ENCODE data around the gene RNF212. TPM values are rescaled to one million over a fixed set of nuclear protein-coding genes. Genes with fewer than 3 reads are reported as not detected.

RNF212 gene
- total and polyA plus RNA-seq, 2 donors (not counting 3 experiments of a cell fraction or from before 2014, with no cell fraction given): 2.3 to 2.8 TPM

DNA sequence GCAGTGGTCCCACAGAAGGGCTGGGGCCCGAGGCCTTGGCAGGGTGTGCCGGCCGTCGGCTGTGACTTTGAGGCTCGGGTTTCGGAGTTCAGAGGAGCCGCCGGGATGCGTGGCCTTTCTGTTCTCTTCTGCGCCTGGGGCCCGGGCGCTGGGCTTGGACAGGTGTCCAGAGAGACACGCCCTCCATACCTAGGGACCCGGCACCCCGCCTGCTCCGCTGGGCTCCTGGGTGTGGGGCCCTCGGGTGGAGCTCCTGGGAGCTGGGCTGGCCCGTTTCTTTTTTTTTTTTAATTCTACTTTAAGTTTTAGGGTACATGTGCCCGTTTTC lies 90.7 kb downstream of the RNF212 start:
- Histone ChIP-seq H3K27me3 (ENCODE audit: control insufficient read depth in 2 of 2, insufficient read depth in 2 of 2, low read length in 2 of 2) (no peaks in the 10 kb centered on the region), H3K9ac (replicated peaks; ENCODE audit: extremely low read depth, insufficient read depth, low read length) (no peak overlapping the region), H3K27ac (ENCODE audit: insufficient read depth, low read depth, low read length) (no peak overlapping the region), H3K9me3 (replicated peaks; ENCODE audit: control insufficient read depth, insufficient read depth, low read length) (no peaks in the 10 kb centered on the region), H3K36me3 (ENCODE audit: control insufficient read depth in 2 of 2, extremely low read depth in 1 of 2, insufficient read depth in 2 of 2, low read length in 2 of 2) (peaks cover 0 to 15% of the 10 kb centered on the region in 2 experiments), H3K4me1 (ENCODE audit: control insufficient read depth, extremely low read depth, insufficient read depth, low read length) (no peaks in the 10 kb centered on the region), H3K4me3 (replicated peaks in 1 of 3; ENCODE audit: insufficient read depth in 1 of 3, low read depth in 1 of 3, low read length in 3 of 3) (no peak overlapping the region), H3K79me2 (ENCODE audit: control insufficient read depth, insufficient read depth, low read length) (no peaks in the 10 kb centered on the region), H4K20me1 (replicated peaks; ENCODE audit: control insufficient read depth, extremely low read depth, insufficient read depth, low read length) (no peaks in the 10 kb centered on the region), H3K4me2 (ENCODE audit: insufficient read depth, low read length) (no peak overlapping the region), H3K9me1 (replicated peaks; ENCODE audit: control insufficient read depth, extremely low read depth, insufficient read depth, low read length) (no peaks in the 10 kb centered on the region), H2AFZ (ENCODE audit: low read depth, low read length) (no peak overlapping the region)
- intact Hi-C loops (cut with micrococcal nuclease): no loop called here
- TF ChIP-seq FOS (IDR thresholded peaks at IDR 0.05; ENCODE audit: borderline replicate concordance, insufficient read depth, low read length) (no peak), MYC (IDR thresholded peaks at IDR 0.05; ENCODE audit: low read depth, low read length) (no peak), POLR2AphosphoS5 (IDR thresholded peaks at IDR 0.05; ENCODE audit: insufficient read depth, low read depth, low read length) (no peak), EZH2 (IDR thresholded peaks at IDR 0.05; ENCODE audit: borderline replicate concordance, low read depth, low read length, severe bottlenecking) (no peak), JUN (IDR thresholded peaks at IDR 0.05; ENCODE audit: borderline replicate concordance, insufficient read depth, insufficient read length, low read depth) (no peak), GATA2 (IDR thresholded peaks at IDR 0.05; ENCODE audit: insufficient read depth, insufficient read length, low read depth, low read length) (no peak), POLR2A (IDR thresholded peaks at IDR 0.05; ENCODE audit: low read depth, low read length) (no peak)
- TF ChIP-seq, protein P1, sequence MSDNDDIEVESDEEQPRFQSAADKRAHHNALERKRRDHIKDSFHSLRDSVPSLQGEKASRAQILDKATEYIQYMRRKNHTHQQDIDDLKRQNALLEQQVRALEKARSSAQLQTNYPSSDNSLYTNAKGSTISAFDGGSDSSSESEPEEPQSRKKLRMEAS (IDR thresholded peaks at IDR 0.05; ENCODE audit: insufficient read depth, insufficient read length): no peak
- TF ChIP-seq, protein P2, sequence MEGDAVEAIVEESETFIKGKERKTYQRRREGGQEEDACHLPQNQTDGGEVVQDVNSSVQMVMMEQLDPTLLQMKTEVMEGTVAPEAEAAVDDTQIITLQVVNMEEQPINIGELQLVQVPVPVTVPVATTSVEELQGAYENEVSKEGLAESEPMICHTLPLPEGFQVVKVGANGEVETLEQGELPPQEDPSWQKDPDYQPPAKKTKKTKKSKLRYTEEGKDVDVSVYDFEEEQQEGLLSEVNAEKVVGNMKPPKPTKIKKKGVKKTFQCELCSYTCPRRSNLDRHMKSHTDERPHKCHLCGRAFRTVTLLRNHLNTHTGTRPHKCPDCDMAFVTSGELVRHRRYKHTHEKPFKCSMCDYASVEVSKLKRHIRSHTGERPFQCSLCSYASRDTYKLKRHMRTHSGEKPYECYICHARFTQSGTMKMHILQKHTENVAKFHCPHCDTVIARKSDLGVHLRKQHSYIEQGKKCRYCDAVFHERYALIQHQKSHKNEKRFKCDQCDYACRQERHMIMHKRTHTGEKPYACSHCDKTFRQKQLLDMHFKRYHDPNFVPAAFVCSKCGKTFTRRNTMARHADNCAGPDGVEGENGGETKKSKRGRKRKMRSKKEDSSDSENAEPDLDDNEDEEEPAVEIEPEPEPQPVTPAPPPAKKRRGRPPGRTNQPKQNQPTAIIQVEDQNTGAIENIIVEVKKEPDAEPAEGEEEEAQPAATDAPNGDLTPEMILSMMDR (IDR thresholded peaks at IDR 0.05; ENCODE audit: extremely low read depth in 1 of 2, insufficient read depth in 1 of 2, low read depth in 1 of 2, low read length in 2 of 2): no peak
- ChIA-PET CTCF (no interaction called here), POLR2A (no interaction called here)
- dilution Hi-C loops (cut with MboI; ENCODE audit: extremely low pct_ligation_motif_present, low sequenced_read_pairs): no loop called here
- DNase-seq (ENCODE audit: low read depth, low spot score): no peak
- no peak for FAIRE-seq
- no TSS peak for BruUV-seq (replicated peaks)
